Fibroblast of the aortic adventitia (primary cell): ENCODE results near the gene TCF12. TPM values are rescaled to one million over a fixed set of nuclear protein-coding genes. Genes with fewer than 3 reads are reported as not detected.

Experiments used
- DNase-seq: peaks from one replicate; pipeline ENCODE4 v3.0.0-alpha.2; 2010; ENCODE audit warnings: low read depth
- H3K4me3 ChIP-seq: 2 replicates; pipeline ENCODE4 v1.5.1; 2011; ENCODE audit warnings: low read depth, mild to moderate bottlenecking, control low read depth, low read length, moderate library complexity
- total RNA-seq: library from RNA; depleted of rRNA; stranded (reverse); fragments of >200 nt; gene quantifications from 2 replicates; pipeline ENCODE4 v1.2.3, GENCODE V29; 2012; ENCODE audit warnings: low replicate concordance
- TF ChIP-seq, protein P1 (sequence below): IDR thresholded peaks from 2 replicates; pipeline ENCODE4 v1.5.1; 2011; ENCODE audit warnings: mild to moderate bottlenecking, low read length, control low read depth, inconsistent platforms; ENCODE audit not compliant: insufficient read depth

The TCF12 gene
- total RNA-seq, 1 donor: 89.2 TPM

DNA sequence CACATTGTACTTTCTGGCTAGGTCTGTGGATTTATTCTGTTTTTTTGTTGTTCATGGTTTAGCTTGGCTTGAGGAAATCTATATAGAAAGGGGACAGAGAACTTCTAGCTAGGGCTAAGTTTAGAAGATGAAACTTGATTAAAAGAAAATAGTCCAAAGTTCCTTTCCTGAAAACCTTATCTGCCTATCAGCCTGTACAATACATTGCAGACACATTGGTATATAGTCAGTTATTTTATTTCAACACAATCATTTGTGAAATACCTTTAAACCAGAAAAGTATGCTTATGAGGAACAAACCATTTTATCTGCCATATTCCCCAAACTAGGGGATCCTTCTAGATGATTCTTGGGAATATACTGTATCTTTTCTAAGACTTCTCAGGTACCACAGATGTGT lies 310.6 kb downstream of the TCF12 start:
- H3K4me3 ChIP-seq: no peak overlapping the region
- TF ChIP-seq, protein P1, sequence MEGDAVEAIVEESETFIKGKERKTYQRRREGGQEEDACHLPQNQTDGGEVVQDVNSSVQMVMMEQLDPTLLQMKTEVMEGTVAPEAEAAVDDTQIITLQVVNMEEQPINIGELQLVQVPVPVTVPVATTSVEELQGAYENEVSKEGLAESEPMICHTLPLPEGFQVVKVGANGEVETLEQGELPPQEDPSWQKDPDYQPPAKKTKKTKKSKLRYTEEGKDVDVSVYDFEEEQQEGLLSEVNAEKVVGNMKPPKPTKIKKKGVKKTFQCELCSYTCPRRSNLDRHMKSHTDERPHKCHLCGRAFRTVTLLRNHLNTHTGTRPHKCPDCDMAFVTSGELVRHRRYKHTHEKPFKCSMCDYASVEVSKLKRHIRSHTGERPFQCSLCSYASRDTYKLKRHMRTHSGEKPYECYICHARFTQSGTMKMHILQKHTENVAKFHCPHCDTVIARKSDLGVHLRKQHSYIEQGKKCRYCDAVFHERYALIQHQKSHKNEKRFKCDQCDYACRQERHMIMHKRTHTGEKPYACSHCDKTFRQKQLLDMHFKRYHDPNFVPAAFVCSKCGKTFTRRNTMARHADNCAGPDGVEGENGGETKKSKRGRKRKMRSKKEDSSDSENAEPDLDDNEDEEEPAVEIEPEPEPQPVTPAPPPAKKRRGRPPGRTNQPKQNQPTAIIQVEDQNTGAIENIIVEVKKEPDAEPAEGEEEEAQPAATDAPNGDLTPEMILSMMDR: no peak
- DNase-seq: no peak

DNA sequence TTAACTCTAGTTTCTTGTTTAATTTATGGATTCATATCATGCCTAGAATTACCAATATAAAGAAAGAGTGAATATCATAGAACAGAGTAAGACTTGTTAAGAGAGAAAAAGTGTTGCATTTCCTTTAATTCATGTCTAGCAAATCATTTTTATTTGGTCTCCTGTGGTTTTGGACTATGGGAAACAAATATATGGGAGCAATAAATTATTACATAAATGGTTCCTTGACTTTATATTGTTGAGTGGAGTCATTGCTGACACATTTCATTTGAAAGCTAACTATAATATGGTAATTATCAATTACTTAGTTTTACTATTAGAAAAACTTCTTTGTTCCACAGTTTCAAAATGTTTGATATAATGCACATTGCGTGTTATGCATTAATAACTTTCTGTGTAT lies 313.1 kb downstream of the TCF12 start:
- TF ChIP-seq, protein P1: no peak
- no peak overlapping the region for H3K4me3 ChIP-seq
- DNase-seq: no peak

DNA sequence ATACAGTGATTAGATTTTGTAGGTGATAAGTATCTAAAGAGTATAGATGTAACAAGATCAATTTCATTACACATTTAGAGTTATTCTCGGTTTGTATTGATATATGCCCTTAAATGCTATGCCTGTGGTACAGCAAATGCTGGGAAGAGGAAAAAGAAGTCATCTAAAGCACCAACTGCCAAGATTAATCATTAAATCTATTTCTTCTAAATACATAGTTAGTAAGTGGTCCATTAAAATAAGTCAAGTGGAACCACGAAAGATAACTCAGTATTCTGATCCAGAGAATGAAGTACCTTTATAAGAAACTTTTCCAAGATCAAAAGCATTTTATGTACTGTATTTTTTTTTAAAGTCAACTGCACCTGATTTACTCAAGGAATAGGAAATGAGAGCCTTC lies 315.7 kb downstream of the TCF12 start:
- H3K4me3 ChIP-seq: no peak overlapping the region
- TF ChIP-seq, protein P1: no peak
- DNase-seq: no peak

DNA sequence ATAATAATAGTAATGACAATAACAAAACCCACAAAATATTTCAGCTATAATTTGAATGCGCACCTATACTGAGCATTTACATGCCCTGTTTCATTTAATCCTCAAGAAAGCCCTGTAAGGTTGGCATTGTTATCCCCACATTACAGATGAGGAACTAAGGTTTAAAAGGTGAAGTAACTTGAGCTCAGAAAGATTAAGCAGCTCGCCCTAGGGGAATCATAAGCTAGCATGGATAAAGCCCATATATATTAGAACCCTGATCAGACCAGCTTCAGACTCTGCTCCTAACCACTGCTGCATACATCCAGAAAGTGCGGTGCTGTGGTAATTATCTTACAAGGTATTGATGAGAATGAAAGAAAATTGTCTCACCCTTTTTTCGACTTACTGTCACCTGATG lies 316.7 kb downstream of the TCF12 start:
- DNase-seq: no peak
- H3K4me3 ChIP-seq: no peak overlapping the region
- TF ChIP-seq, protein P1: no peak

DNA sequence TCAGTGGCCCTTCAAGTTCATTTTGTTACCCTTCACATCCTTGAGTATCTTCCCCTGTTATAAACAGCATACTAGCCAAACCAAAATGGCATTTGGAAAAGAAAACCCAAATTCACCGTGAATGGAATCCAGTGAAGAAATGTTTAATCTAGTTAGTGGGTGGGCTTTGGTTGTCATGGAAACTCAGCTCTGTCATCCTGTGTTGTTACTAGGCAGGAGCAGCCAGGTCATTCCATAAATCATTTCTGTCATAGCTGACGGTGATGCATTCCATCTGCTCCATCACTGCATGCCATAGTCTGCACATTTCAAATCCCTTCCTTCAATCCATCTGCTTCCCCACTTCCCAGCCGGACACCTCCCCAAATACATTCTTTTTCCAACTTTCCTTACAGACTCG lies 317.4 kb downstream of the TCF12 start:
- no peak overlapping the region for H3K4me3 ChIP-seq
- DNase-seq: peak; percentile 86
- TF ChIP-seq, protein P1: no peak

DNA sequence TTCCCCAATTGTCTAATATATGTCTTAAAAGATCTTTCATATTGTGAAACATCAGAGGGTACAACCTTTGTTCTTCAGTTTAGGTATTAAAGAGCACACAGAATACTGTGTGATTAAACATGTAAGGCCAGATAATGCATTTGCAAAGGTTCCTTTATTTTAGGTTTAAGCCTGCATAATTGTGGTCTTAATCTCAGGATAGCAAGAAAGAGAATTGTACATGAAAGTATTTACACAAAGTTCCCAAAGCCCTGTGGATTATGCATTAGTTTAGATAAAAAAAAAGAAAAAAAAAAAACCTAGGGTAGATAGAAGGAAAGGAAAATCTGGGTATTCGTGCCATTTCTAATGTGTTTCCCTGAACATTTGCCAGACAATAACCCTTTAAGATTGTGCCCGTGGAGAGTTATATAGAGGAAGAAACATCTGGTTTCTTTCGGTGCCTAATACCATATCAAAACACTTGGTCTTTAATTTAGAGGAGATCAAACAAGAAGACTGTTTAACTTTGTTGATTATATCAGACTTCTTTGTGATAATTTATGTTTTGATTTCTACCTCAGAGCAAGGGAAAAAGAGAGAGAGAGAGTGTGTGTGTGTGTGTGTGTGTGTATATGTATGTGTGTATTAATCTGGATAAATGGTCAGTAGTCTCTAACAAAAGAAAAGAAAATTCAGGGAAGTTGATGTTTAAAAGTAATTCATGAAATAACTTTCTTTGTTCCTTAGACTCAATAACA lies 318.3 kb downstream of the TCF12 start:
- no peak overlapping the region for H3K4me3 ChIP-seq
- TF ChIP-seq, protein P1: no peak

DNA sequence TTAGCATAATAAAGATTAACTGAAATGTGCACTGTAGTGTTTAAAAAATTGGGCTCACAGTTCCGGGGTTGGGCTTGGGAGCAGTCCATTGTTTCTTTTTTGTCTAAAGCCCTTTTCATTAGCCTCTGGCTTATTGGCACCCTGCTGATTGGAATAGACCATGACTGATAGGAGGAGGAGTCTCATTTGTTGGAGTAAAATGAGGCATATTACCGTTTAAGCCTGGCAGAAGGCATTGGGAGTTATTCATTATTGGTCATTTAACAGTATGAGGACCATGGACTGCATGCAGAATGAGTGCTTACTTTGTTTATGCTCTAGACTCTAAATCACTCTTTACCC lies 318.8 kb downstream of the TCF12 start:
- H3K4me3 ChIP-seq: no peak overlapping the region
- no peak for DNase-seq
- TF ChIP-seq, protein P1: no peak

More for the DNA sequence above, 318.3 kb downstream of the TCF12 start:
- DNase-seq: peak; percentile 36
